Stimulated activated naive CD8-positive, alpha-beta T cell treated with anti-CD3 and anti-CD28 coated beads, Interleukin-15, Interleukin-2, amounts not matched to agents 100 ng/mL and 50 ng/mL, for 24 hours (primary cell): ENCODE data around the gene HSF4.
A peak's percentile ranks its signal among the peaks of the same experiment; 100 is the strongest.

Experiments
- H3K27ac Mint-ChIP-seq: one replicate; pipeline ENCODE4 v1.8.0; 2021; ENCODE audit warnings: mild to moderate bottlenecking, mixed read lengths
- H3K27me3 Mint-ChIP-seq: one replicate; pipeline ENCODE4 v1.8.0; 2021; ENCODE audit warnings: mixed read lengths
- H3K36me3 Mint-ChIP-seq: one replicate; pipeline ENCODE4 v1.8.0; 2021; ENCODE audit warnings: low read depth, mixed read lengths
- H3K4me1 Mint-ChIP-seq: one replicate; pipeline ENCODE4 v1.8.0; 2021; ENCODE audit warnings: low read depth, mixed read lengths
- H3K4me3 Mint-ChIP-seq: one replicate; pipeline ENCODE4 v1.8.0; 2021; ENCODE audit warnings: mild to moderate bottlenecking, mixed read lengths
- H3K9me3 Mint-ChIP-seq: one replicate; pipeline ENCODE4 v1.8.0; 2021; ENCODE audit warnings: mixed read lengths

Gene HSF4

DNA sequence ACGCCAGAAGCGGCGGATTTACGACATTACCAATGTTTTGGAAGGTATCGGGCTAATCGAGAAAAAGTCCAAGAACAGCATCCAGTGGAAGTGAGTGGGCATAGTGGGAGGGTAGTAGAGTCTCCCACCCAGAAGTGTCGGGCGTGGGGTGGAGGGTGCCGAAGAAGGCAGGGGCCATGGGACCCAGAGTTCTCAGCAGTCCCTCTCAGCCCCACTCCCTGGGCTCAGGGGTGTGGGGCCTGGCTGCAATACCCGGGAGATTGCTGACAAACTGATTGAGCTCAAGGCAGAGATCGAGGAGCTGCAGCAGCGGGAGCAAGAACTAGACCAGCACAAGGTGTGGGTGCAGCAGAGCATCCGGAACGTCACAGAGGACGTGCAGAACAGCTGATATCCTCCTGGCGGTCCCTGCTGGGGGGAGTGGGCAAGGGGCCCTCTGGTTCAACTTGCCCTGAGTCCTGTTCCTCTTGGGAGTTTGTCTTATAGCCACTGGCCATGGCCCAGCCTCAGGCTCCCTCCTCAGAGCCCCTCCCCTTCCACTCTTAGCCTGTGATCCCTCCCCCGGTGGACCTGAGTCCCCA lies 28.3 kb downstream of the HSF4 start:
- H3K4me3 Mint-ChIP-seq = peak overlapping the region; percentile 93
- no peaks in the 10 kb centered on the region for H3K9me3 Mint-ChIP-seq
- H3K27me3 Mint-ChIP-seq = no peaks in the 10 kb centered on the region
- H3K4me1 Mint-ChIP-seq = peaks cover 41% of the 10 kb centered on the region
- H3K27ac Mint-ChIP-seq = peak overlapping the region; percentile 90
- H3K36me3 Mint-ChIP-seq = peaks cover 46% of the 10 kb centered on the region

DNA sequence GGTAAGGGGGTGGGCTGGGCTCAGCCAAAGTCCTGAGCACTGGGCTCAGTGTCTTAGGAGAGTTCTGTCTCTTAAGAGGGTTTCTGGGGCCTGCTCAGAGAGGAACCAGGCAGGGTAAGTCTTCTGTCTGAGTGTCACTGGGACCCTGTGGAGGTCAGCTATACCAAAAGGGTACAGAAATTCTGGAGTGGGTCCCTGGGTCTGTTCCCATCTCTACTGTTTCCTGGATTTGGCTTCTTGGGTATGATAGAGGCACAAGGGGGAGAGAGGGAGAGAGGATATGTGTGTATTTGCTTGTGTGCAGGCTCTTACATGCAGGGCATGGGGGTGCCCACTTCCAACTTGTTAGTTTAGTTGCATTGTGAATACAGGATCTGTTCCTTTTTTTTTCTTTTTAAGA lies 29.0 kb downstream of the HSF4 start:
- Mint-ChIP-seq H3K9me3 (no peaks in the 10 kb centered on the region), H3K27me3 (no peaks in the 10 kb centered on the region), H3K4me3 (peak overlapping the region; percentile 93), H3K4me1 (peaks cover 41% of the 10 kb centered on the region), H3K36me3 (peaks cover 52% of the 10 kb centered on the region), H3K27ac (peak overlapping the region; percentile 90)

DNA sequence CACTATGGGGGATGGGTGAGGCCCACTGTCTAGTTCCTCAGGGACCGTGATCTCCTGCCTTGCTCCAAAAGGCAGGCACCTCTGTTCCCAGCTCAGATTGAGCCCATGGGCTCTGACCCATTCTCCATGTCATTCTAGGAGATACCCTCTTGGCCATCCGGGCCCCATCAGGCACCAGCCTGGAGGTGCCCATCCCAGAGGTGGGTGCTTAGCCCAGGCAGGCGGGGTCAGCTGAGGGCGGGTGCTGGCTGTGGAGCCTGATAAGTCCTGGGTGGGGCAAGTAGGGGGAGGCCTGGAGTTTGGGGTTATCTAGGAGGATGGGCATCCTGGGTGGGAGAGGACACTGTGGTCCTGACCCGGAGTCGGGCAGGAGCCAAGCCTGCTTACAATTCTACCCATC lies 29.7 kb downstream of the HSF4 start:
- no peaks in the 10 kb centered on the region for H3K27me3 Mint-ChIP-seq
- H3K4me3 Mint-ChIP-seq = peak overlapping the region; percentile 93
- H3K9me3 Mint-ChIP-seq = no peaks in the 10 kb centered on the region
- peaks cover 41% of the 10 kb centered on the region for H3K4me1 Mint-ChIP-seq
- peak overlapping the region; percentile 90 for H3K27ac Mint-ChIP-seq
- H3K36me3 Mint-ChIP-seq = peaks cover 52% of the 10 kb centered on the region

DNA sequence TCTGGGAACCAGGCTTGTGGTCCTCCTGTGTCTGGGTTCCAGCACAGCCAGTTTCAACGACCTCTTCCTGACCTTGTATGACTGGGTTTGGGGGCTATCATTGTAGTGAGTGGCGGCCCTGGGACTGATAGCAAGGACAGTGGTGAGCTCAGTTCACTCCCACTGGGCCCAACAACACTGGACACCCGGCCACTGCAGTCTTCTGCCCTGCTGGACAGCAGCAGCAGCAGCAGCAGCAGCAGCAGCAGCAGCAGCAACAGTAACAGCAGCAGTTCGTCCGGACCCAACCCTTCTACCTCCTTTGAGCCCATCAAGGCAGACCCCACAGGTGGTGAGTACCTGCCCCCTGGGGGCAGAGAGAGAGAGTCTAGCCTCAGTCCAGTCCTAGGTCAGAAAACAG lies 31.1 kb downstream of the HSF4 start:
- Mint-ChIP-seq H3K27me3 (no peaks in the 10 kb centered on the region), H3K4me1 (peaks cover 41% of the 10 kb centered on the region), H3K9me3 (no peaks in the 10 kb centered on the region), H3K4me3 (no peak overlapping the region), H3K27ac (no peak overlapping the region), H3K36me3 (peaks cover 61% of the 10 kb centered on the region)

DNA sequence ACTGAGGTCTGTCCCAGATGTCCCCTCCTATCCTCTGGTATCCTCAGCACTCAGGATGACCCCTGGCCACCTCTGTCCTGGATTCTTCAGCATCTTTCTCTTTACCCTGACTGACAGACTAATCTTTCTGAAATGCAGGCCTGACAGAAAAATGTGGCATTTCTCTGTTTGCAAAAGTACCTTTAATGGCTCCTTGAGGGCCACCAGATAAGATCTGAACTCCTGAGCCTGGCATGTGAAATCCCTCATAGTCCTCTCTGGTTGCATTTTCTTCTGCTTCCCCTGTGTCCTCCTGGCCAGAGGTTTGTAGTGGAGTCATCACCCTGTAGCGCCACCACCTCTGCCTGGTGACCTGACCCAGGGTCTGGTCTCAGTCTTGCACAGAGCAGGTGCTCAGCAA lies 32.3 kb downstream of the HSF4 start:
- H3K4me3 Mint-ChIP-seq = no peak overlapping the region

DNA sequence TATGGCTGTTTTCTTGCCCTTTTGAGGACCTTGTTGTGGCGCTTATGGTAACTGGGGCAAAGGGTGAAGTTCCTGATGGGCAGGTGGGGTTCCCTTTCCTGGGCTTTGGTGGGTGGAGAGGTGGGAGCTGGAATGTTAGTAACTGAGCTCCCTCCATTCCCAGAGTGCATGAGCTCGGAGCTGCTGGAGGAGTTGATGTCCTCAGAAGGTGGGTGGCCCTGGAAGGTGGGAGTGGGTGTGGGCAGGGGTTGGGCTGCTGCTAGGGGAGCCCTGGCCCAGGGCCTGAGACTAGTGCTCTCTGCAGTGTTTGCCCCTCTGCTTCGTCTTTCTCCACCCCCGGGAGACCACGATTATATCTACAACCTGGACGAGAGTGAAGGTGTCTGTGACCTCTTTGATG lies 33.2 kb downstream of the HSF4 start:
- Mint-ChIP-seq H3K4me1 (peaks cover 30% of the 10 kb centered on the region), H3K36me3 (peaks cover 59% of the 10 kb centered on the region)

More for the DNA sequence above, 32.3 kb downstream of the HSF4 start:
- peaks cover 33% of the 10 kb centered on the region for H3K4me1 Mint-ChIP-seq
- H3K36me3 Mint-ChIP-seq = peaks cover 62% of the 10 kb centered on the region
- no peaks in the 10 kb centered on the region for H3K27me3 Mint-ChIP-seq
- H3K9me3 Mint-ChIP-seq = no peaks in the 10 kb centered on the region
- no peak overlapping the region for H3K27ac Mint-ChIP-seq

DNA sequence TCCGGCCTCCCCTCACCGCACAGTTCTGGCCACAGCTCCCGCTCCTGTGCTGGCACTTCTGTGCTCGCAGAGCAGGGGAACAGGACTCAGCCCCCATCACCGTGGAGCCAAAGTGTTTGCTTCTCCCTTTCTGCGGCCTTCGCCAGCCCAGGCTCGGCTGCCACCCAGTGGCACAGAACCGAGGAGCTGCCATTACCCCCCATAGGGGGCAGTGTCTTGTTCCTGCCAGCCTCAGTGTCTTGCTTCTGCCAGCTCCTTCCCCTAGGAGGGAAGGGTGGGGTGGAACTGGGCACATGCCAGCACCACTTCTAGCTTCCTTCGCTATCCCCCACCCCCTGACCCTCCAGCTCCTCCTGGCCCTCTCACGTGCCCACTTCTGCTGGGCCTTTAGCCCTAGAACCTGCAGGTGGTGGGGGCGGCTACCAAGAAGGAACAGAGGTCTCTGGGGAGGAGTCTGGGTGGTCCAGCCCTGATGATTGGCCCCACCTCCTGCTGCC lies 33.7 kb downstream of the HSF4 start:
- H3K36me3 Mint-ChIP-seq = peaks cover 55% of the 10 kb centered on the region
- H3K27me3 Mint-ChIP-seq = no peaks in the 10 kb centered on the region
- H3K9me3 Mint-ChIP-seq = no peaks in the 10 kb centered on the region
- H3K4me3 Mint-ChIP-seq = no peak overlapping the region
- peaks cover 26% of the 10 kb centered on the region for H3K4me1 Mint-ChIP-seq
- H3K27ac Mint-ChIP-seq = no peak overlapping the region

More for the DNA sequence above, 33.2 kb downstream of the HSF4 start:
- Mint-ChIP-seq H3K4me3 (no peak overlapping the region), H3K27ac (no peak overlapping the region), H3K9me3 (no peaks in the 10 kb centered on the region), H3K27me3 (no peaks in the 10 kb centered on the region)

DNA sequence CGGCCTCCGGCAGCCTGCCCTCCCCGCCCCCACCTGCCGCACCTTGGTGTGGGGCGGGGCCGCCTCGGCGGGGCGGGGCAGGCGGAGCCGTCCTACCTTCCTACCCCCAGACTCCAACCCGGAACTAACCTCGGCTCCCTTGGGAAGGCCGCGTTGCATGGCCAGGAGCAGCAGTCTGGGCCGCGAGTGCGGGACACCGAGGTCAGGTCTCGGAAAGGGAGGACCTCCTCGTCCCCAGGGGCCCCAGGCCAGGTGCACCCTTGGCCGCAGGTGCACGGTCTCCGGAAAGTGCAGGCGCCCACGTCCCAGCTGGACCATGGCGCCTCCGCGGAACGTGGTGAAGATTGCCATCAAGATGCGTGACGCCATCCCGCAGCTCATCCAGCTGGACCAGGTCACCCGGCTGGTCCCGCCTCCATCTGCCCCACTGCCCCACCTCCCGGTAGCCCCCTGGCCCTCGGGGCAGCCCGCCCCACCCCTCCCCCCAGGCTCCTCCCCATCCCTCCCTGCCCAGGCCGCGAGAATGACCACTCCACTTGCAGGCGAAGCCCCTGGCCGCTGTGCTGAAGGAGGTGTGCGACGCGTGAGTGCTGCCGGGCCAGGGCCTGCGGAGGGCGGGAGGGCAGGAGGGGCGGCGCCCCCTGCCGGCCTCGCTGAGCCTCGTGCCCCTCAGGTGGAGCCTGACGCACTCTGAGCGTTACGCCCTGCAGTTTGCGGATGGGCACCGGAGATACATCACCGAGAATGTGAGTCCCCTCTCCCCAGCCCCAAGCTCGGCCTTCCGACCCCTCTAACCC lies 34.7 kb downstream of the HSF4 start, which contains the start of gene ELMO3:
Gene ELMO3 (plus strand): TSS at position 121 of the 797 bp plus-strand sequence. CDS start 196 bp downstream, at position 317.
- peaks cover 45% of the 10 kb centered on the region for H3K36me3 Mint-ChIP-seq
- no peaks in the 10 kb centered on the region for H3K27me3 Mint-ChIP-seq
- no peak within 1 kb of the TSS for H3K27ac Mint-ChIP-seq
- peaks cover 17% of the 10 kb centered on the region for H3K4me1 Mint-ChIP-seq
- H3K4me3 Mint-ChIP-seq = no peak within 1 kb of the TSS
- no peaks in the 10 kb centered on the region for H3K9me3 Mint-ChIP-seq

DNA sequence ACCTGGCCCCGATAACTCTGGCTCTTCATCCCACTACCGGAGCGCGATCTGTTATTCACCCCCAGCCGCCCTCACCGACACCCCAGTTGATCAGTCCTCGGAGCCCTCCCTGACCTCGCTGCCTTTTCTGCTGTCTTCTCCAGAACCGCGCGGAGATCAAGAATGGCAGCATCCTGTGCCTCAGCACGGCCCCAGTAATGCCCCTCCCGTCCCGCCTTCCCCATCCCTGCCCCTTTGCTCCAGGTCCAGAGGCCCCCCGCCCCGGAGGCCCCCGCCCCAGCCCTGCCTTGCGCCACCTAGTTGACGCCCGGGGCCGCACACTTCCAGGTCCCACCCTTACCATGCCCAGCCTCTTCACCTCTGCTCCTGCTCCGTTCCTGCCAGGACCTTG lies 35.3 kb downstream of the HSF4 start:
- Mint-ChIP-seq H3K4me3 (no peak overlapping the region), H3K36me3 (peaks cover 44% of the 10 kb centered on the region), H3K9me3 (no peaks in the 10 kb centered on the region), H3K27me3 (no peaks in the 10 kb centered on the region), H3K27ac (no peak overlapping the region), H3K4me1 (peaks cover 12% of the 10 kb centered on the region)

DNA sequence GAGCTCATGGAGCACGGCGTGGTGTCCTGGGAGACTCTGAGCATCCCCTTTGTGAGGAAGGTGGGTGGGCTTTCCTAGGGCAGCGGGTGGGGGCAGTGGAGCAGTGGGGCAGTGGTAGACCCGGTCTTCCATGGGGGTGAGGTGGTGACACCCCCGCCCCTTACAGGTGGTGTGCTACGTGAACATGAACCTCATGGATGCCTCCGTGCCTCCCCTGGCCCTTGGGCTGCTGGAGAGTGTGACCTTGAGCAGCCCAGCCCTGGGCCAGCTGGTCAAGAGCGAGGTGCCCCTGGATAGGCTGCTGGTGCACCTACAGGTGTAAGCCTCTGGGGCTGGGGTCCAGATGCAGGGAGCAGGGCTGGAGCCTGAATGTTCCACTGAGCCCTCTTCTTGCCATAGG lies 35.9 kb downstream of the HSF4 start:
- H3K4me1 Mint-ChIP-seq = peaks cover 6% of the 10 kb centered on the region
- no peaks in the 10 kb centered on the region for H3K27me3 Mint-ChIP-seq
- no peak overlapping the region for H3K27ac Mint-ChIP-seq
- no peak overlapping the region for H3K4me3 Mint-ChIP-seq
- H3K9me3 Mint-ChIP-seq = no peaks in the 10 kb centered on the region
- peaks cover 38% of the 10 kb centered on the region for H3K36me3 Mint-ChIP-seq

DNA sequence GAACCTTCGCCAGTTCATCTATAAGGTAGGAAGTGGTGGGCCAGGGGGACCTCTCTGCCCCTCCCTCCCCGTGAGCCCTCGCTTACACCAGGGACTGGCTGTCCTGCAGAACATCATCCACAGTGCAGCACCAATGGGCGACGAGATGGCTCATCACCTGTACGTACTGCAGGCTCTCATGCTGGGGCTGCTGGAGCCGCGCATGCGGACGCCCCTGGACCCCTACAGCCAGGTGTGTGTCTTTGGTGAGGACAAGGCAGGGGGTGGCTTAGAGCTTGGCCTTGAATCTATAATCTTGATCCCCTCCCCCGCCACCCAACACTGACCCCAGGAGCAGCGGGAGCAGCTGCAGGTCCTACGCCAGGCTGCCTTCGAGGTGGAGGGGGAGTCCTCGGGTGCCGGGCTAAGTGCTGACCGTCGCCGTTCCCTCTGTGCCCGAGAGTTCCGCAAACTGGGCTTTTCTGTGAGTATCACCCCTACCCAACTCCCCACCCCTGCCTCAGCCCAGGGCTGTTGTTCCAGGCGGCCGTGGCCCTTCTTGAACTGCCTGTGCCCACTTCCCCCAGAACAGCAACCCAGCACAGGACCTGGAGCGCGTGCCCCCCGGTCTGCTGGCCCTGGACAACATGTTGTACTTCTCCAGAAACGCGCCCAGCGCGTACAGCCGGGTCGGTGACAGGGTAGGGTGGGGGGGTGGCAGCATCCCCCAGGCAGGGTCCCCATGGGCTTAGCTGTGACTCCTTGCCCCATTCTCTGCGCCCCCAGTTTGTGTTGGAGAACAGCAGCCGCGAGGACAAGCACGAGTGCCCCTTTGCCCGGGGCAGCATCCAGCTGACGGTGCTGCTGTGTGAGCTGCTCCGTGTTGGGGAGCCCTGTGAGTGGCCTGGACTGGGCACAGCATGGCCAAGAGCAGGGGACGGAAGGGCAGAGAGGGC lies 37.1 kb downstream of the HSF4 start:
- Mint-ChIP-seq H3K27me3 (no peaks in the 10 kb centered on the region), H3K36me3 (peaks cover 26% of the 10 kb centered on the region), H3K4me1 (no peaks in the 10 kb centered on the region), H3K9me3 (no peaks in the 10 kb centered on the region), H3K4me3 (no peak overlapping the region), H3K27ac (no peak overlapping the region)

DNA sequence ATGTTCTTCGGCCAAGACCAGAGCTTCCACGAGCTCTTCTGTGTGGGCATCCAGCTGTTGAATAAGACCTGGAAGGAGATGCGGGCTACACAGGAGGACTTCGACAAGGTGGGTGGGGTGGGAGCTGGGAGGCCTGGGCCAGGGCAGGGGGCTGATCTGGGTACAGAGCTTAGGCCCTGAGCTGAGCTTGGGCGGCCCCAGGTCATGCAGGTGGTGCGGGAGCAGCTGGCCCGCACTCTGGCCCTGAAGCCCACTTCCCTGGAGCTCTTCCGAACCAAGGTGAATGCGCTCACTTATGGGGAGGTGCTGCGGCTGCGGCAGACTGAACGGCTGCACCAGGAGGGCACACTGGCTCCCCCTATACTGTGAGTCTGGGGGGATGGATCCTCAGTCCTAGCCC lies 37.9 kb downstream of the HSF4 start:
- Mint-ChIP-seq H3K36me3 (peaks cover 21% of the 10 kb centered on the region), H3K27me3 (no peaks in the 10 kb centered on the region), H3K27ac (no peak overlapping the region), H3K9me3 (no peaks in the 10 kb centered on the region), H3K4me1 (no peaks in the 10 kb centered on the region), H3K4me3 (no peak overlapping the region)

DNA sequence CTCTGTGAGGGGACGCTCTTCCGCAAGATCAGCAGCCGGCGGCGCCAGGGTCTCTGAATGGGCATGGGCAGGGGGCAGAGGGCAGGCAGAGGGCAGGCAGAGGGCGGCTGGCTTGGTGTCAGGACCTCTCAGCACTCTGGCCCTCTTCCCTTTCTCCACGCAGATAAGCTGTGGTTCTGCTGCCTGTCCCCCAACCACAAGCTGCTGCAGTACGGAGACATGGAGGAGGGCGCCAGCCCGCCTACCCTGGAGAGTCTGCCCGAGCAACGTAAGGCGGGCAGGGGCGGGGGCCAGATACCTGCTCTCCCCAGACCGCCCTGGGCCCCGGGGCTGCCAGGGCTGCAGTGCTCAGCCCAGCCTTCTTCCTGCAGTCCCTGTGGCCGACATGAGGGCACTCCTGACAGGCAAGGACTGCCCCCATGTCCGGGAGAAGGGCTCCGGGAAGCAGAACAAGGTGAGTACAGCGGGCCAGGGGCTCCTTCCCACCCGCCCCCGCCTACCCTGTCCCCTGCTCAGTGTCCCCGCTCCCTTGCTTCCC lies 38.5 kb downstream of the HSF4 start:
- Mint-ChIP-seq H3K27me3 (no peaks in the 10 kb centered on the region), H3K4me3 (no peak overlapping the region), H3K27ac (no peak overlapping the region), H3K36me3 (peaks cover 15% of the 10 kb centered on the region), H3K4me1 (no peaks in the 10 kb centered on the region), H3K9me3 (no peaks in the 10 kb centered on the region)

DNA sequence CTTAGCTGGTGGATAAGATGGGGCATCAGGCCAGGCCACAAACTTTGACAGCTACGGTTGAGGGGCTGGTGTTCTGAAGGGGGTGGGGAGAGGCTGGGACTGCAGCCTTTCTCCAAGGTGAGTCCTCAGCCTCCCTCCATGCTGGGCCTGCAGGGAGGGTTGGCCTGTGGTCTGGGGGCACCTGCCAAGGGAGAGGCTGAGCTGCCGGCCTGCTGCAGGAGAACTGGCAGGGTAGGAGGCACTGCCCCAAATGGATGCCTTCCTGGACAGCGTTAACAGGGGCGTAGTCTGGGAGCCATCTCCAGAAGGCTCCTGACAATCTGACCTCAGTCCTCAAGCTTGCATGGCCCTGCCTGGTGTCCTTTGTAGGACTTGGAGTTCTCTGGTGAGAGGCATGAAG lies 39.5 kb downstream of the HSF4 start:
- H3K9me3 Mint-ChIP-seq = no peaks in the 10 kb centered on the region
- no peaks in the 10 kb centered on the region for H3K27me3 Mint-ChIP-seq
- peaks cover 10% of the 10 kb centered on the region for H3K36me3 Mint-ChIP-seq
- no peaks in the 10 kb centered on the region for H3K4me1 Mint-ChIP-seq
- no peak overlapping the region for H3K4me3 Mint-ChIP-seq
- H3K27ac Mint-ChIP-seq = no peak overlapping the region
